IPS-NIHi7 (cell line): ENCODE results near the gene SLC8A1.

Experiments
- DNase-seq: peaks from one replicate; pipeline ENCODE4 v3.0.0; 2012; ENCODE audit warnings: mixed read lengths; ENCODE audit errors: extremely low spot score

SLC8A1 gene

DNA sequence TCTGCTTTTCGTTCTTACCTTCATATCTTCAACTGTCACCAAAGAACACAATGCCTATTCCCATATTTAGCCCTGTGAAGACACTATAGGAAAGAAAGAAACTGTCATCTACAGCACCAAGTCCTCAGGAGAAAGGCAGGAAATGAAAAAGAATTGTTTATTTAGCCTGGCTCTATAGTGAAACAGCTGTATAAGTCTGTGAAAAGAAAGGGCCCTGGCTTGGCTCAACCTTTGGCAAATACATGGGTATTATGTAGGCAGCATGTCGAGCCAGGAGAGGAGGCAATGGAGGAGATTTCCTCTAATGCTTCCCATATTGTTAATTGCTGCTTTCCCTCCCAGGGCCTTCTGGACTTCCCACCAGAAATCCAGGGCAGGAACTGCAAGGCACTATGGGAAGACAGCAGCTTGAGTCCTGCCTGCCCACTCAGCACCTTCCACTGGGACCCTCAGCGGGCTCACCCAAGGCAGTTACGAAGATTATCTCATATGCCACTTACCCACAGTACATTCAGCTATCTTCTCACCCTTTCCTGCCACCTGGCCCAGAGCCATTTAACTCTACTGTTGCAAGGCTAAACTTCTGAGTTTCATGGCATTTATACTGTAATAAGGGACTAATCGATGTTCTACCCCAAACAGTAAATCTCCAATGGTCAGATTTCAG, 30.1 kb downstream of the SLC8A1 start:
- DNase-seq: no peak

DNA sequence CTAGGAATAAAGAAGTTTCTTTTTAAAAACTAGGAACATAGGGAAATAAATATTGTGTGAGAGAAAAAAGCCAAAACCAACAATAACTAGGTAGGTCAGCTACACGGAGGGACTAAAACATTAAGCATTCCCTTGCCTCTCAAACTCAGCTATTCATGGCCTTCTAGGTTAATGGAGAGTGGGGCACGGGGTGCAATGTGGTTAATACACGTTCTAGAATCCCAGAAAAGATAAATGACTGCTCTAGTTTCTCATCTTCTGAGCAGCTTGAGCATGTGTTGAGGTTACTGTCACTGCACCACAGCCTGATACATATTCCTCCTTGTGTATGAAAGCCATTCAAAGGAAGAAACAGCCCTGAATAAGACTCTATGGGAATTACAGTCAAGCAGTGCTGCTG, 31.4 kb downstream of the SLC8A1 start:
- no peak for DNase-seq

DNA sequence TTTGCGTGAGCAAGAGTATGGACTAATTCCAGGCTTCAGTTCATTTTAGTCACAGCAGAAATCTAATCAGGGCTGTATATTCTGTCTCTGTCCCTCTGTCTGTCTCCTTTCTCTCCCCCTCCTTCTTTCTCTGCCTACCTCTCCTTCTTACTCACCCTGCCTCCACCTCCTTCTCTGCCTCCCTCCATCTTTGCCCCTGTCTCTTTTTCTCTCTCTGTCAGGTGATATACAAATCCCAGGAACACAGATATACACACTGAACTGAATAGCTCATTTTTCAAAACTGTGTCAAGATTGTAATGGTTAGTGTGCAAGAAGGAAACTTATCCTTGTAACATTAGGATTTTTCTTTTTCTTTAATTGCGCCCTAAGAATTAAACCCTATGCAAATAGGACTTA, 32.5 kb downstream of the SLC8A1 start:
- DNase-seq: no peak

DNA sequence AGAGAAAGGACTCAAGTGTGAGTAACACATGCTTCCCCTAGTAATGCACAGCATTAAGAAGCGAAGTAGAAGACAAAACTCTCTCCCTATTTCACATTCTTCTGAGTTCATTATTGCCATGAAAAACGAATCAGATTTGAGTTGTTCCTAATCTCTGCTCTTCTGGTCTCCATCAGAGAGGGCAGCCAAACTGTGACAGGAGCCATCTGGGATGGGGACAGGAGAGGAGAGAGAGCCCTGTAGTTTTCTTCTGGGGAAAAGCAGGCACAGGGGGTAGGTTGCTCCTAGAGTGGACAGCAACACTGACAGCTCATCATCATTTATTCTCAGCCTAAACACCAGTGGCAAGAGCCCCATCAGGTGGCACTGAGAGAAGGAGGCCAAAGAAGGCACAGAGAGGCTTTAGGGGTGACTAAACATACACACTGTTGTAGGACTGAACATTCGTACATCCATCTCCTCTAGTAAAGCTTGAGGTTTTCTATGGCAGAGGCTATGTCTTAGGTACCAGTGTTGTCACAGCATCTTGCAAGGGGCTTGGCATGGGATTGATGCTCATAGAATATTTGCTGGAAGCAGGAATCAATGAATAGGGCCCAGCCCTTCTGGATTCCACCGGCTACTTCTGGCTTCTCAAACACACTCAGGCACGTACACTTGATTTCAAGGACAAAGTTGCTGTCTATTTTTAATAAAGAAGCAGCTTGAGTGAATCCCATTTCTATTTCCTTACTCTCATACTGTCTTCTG, 33.1 kb downstream of the SLC8A1 start:
- no peak for DNase-seq

DNA sequence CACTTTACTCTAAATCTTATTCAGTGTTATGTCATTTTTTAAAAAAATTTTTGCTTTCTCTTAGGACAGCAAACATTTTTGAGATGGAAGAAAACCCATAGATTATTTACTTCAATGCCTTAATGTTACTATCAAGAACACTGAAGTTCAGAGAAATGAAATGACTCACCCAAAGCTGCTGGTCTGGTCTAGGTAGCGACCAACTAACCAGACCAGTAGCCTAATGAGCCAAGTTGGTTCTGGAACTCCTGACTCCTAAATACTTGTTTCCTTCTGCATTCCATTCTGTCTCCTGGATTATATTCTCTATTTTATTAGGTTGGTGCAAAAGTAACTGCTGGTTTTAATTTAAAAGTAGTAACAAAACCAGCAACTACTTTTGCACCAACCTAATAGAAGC, 35.4 kb downstream of the SLC8A1 start:
- DNase-seq: no peak

DNA sequence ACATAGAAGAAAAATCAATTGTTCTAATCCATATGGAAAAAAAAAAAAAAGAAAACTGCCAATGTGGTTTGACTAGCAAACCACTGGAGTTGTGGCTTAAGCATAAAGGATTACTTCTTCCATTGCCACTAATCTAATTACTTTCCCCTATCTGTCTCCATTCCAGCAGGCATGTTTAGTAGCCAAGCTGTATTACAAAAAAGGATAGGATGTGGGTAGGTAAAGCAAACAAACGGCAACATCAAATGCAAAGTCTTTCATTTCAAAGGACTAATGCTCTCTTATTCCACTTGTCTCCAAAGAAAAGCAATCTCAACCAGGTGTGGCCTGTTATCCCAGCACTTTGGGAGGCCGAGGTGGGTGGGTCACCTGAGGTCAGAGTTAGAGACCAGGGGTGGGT, 36.5 kb downstream of the SLC8A1 start:
- no peak for DNase-seq

DNA sequence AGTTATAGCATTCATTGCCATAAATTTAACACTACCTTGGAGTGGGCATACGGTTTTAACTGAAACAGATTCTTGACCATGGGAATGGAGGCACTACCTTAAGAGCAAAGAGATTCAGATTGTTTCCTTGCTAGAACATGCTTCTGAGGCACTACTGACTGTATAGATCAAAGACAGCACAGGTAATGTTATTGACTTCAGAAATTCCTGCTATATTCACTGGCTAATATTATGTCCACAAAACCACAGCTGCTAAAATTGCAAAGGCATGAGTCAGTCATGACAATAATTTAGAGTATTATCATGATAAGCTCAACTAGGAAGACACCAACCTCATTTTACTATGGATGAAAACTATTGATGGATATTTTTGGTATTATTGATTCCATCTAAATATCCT, 39.4 kb downstream of the SLC8A1 start:
- no peak for DNase-seq

DNA sequence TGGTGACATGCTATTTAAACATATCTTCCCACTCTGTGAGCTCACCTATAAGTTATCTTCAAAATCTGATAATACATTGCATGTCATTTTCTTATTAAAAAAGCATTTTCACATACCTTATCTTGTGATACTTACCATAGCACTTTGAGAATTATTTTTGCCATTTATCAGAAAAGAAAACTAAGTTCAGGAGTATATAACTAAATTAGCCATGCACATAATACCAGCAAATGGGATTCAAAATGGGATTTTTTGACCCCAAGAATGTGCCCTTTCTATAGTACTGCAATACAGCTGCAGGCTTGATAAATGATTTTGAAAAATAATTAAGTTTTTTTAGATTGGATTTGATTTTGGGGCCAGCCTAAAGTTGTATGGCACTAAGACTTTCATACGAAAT, 41.2 kb downstream of the SLC8A1 start:
- no peak for DNase-seq

DNA sequence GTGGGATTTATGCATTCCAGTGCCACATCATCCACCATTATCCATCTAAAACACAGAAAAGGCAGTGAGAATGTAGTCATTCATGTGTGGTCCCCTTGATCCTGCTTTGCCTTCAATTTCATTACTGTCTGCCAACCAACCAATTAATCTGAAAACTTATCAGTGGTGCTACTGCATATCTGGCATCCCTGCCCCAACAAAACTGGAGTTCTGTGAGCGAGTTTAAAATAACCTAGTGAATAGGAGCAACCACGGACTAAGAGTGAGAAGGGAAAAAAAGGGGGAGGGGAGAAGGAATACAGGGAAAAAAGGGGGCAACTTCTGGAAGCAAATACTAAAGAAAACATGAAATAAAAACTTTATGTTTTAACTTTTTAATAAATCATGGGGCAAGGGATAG, 42.2 kb downstream of the SLC8A1 start:
- DNase-seq: no peak

DNA sequence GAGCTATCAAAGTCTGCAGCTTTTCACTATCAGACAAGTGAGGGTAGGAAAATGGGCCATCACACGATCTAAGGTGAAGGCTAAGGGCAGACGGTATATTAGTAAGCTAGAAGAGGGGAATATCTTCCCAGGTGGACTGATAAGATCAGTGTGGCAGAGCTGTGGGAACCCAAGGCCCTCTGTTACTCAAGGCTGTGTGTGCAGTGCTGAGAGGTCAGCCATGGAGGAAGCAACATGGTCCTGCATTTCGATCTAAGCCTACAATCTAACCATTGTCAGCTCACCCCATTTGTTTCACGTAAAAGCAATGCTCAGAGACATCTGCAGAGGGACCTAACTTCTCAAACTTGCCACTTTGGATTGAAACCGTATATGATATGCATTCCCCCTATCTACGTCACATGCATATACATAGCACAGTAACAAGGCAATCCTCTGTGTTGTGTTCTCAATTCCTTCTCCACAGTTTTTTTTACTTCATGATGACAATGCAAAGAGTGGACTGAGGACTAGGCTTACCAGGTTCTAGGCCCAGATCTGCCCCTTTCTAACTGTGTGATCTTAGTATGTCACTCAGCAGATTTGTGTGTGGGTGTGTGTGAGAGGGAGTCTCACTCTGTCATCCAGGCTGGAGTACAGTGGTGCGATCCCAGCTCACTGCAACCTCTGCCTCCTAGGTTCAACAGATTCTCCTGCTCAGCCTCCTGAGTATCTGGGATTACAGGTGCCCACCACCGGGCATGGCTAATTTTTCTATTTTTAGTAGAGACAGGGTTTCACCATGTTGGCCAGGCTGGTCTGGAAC, 45.2 kb downstream of the SLC8A1 start:
- DNase-seq: no peak

DNA sequence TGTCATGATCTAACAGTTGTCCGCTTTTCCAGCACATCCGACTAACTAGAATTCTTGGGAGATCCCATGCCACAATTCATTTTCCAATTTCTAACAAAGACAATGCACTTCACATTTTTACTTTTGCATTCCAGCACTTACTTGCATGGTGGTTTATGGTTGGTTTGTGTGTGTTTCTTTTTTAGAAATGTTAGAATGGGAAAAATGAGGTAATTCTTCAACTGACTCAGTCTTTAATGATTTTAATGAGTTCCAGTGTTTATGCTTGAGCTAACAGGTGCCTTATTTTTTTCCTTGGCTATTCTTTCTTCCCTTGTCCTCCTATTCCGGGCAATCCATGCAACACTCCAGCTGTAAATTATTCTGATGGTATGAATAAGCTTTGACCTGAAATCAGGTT, 46.4 kb downstream of the SLC8A1 start:
- DNase-seq: no peak

DNA sequence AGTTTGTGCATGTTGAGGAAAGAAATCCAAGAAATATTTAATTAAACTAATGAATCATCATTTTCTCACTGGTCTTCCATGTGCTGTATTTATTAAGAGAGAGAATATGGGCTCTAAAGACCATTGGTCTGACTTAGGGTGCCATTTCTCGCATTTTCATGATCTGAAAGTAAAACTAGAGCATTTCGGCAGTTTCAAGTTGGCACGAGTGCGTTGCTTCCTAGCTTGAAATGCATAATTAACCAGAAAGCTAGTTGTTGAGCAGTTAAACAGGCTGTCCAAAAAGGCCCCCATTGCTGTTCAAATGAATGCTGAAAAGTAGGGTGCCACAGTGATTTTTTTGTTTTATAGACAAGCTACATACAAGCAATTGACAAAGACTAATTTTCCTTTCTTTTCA, 47.4 kb downstream of the SLC8A1 start:
- DNase-seq: no peak

DNA sequence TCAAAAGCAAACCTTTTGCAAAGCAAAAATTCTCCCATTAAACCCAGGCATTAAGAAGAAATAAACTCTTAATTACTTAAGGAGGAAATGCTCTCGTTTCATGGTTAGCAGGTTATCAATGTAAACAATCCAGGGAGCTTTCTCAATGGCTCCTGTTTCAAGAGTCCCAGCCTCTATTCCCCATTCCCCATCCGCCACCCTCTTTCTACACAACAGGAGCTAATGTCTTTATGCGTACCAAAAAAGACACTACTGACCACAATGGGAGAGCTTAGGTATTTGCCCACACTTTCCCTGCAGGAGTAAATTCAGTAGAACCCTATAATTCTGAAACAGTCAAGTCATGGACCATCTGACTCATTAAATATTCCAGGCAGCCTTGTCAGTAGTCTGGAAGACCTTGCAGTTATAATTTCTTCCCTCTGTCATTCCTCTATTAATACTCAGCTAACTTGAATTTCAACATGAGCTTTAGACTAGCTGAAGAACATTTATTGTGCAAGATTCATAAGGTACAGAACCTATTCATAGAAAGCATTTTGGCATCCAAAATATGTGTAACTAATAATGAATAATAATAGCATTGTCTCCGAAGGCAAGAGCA, 48.6 kb downstream of the SLC8A1 start:
- no peak for DNase-seq

DNA sequence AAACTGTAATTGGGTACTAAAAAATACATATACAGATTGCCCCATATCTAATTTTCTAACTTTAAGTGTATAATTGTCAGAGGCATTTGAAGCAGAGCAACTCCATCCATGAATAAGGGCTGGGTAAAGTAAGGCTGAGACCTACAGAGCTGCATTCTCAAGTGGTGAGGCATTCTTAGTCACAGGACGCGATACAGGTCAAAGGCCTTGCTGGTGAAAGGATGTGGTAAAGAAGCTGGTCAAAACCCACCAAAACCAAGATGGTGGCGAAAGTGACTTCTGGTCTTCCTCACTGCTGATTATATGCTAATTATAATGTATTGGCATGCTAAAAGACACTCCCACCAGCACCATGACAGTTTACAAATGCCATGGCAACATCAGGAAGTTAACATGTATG, 50.0 kb downstream of the SLC8A1 start:
- no peak for DNase-seq

DNA sequence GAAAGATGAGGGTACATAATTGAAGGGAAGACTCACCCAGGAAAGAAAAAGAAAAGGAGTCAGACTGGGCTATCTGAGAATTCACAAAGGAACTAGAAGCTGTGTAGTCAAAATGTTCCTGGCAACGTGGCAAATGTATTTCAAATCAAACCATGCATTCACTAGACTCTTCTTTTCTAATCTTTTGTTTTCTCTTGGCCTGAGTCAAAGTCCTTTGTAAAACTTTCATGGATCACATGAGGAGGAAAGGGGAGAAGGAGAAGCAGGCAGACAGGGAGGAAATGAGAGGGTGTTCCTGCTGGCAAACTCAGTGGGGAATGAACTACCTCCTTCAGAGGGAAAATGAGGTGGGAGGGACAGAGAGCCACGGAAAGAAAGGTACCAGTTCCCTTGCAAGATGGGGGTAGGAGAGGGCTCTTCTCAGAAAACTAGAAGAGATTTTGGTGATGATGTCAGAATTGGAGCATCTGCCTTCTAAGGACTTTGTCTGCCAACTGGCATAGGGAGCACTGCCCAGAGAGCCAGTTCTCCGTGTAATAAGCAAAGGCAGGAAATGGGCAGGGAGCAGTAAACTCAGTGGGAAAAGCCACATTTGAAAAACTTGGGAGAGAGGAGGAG, 51.4 kb downstream of the SLC8A1 start:
- DNase-seq: peak; percentile 16

DNA sequence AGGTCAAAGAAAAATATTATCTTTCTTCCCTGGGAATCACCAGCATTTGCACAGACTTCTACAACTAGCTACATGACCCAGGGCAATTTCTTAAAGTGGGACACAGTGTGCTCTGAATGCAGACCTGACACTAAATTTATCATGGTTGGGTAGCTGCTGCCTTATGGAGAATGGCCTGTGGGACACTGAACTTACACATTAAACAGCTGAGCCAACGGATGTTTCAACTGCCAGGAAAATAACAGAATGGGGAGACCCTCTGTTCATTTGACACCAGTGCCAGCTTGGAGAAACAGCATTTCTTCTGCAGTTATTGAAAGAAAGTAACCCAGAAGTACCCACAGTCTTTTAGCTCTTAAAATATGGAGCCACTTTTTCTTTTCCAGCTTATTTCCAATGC, 54.1 kb downstream of the SLC8A1 start:
- no peak for DNase-seq

DNA sequence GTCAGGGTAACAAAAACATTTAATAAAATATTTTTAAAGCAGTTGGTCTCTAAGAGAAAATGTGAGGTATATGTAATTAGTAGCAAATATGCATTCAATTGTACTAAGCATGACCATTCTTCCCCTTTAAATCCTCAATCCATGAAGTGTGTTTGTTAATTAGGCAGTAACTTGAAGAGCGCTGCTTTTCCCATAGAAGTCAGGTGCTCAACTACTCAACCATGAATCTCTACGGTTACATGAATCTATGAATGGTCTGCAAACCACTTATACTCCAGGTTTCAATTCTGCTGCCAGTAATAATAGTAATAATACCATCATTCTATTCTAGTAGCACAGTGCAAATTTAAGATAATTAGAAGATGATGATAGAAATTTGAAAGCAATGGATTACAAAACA, 55.8 kb downstream of the SLC8A1 start:
- DNase-seq: no peak

DNA sequence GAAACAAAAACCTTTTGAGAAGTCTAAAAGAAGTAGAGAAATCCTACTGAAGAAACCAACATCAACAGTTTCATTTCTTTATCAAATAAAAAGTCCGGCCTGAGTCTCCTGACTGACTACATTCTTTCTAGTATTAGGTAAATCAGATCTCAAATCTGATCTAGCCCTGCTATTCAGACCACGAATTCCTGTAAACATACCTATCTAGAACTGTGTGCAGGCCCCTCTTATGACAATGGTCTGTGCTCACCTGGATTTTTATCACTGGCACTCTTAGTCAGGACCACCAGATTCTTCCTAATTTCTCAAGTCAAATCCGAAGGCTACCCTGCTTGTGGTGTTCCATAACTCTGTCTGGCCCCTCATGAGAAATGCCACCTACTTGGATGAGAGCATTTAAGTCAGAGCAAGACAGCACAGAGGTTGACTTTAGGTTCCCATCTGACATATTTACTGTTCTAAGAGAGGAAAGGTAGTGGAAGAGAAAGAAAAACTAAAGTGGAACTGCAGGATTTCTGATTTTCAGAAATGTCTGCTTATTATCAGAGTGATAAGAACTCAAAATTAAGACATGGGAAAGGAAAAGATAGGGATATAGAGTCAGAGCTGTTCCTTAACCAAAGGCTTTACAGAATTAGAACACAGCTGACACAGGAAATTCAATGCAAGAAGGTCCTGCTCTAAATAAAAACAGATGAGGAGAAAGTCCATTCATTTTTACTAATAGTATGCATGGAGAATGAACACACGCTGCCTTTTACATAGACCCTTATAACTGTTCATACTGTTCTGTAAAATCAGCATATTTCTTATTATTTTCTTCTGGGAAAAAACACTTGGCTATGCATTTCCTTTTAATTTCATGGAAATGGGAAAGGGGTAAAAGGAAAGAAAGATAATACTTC, 56.5 kb downstream of the SLC8A1 start:
- no peak for DNase-seq

DNA sequence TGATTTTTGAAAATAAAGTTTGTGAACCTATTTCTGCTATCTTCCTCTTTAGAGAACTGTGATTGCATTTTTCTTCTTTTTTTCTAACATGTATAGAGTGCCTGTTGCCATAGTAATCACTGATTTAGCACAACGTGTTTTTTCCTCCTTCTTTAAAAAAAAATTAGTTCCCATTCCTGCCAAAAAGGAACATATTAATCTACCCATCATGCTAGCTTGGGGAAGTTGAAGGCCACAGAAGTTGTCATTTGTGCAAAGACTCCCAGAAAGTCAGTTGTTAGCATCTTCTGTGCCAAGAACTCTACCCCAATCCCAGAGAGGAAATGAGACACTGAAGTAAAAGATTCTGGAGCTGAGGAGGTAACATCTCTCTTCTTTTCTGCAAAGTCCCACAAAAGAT, 57.3 kb downstream of the SLC8A1 start:
- no peak for DNase-seq

DNA sequence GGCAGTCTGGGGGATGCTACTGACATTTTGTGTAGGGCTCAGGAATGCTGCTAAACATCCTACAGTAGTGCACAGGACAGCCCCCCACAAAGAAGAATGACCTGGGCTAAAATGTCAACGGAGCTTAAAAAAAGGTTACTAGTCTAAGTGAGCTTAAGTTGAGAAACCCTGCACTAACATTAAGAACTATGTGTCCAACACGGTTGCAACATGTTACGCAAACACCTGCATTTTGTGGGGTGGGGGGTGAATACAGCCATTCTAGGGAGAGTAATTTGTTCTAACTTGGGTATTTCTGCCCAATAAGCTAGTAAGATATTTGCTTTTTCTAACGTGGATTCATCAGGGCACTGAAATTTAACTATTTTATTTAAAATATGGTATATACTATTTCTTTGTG, 57.9 kb downstream of the SLC8A1 start:
- no peak for DNase-seq

DNA sequence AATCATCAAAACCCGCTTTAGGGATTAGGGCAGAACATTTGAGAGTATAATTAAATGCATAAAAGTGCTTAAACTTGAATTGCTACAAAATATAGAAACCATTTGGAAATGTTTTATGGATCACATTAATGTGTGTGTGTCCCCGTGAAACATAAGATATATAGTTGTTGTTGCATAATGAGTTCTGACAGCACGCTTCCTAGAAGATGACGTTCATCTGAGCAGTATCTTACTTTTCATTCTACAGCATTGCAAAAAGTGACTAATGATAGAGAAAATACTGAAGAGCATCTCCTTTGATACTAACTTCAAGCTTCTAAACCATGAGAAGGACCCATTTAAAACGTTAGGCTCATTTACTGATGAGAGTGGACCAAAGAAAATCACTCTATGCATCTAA, 63.7 kb downstream of the SLC8A1 start:
- no peak for DNase-seq
